Activated CD4-positive, alpha-beta T cell treated with anti-CD3 and anti-CD28 coated beads for 48 hours (primary cell): ENCODE results near the gene COMMD7.
"Not testable (repeated sequence)": the region's sequence is repeated elsewhere in the genome, so short reads cannot be mapped to it uniquely, and the experiment has no call there.

Experiments
- DNase-seq: peaks from one replicate; pipeline ENCODE4 v3.0.0-alpha.2; 2020

The COMMD7 gene

GRCh38 chr20:32764005-32764960 lies 21.0 kb upstream of the COMMD7 start:
- DNase-seq, result no peak

GRCh38 chr20:32763202-32764004 lies 20.1 kb upstream of the COMMD7 start:
- no peak for DNase-seq

- DNase-seq, result peak; percentile 21
Observed at GRCh38 chr20:32762754-32763201, 19.5 kb upstream of the COMMD7 start.

- peak; percentile 75 for DNase-seq
Observed at GRCh38 chr20:32761831-32762753, 18.8 kb upstream of the COMMD7 start, which contains the start of gene DNMT3B. Gene DNMT3B (plus strand): TSS chr20:32762385. CDS start chr20:32780324, 17,939 bp downstream.

GRCh38 chr20:32761417-32761830 lies 18.2 kb upstream of the COMMD7 start:
- no peak for DNase-seq

- no peak for DNase-seq
Observed at GRCh38 chr20:32756156-32756555, 12.9 kb upstream of the COMMD7 start.

GRCh38 chr20:32753731-32754130 lies 10.5 kb upstream of the COMMD7 start:
- no peak for DNase-seq

GRCh38 chr20:32752458-32753250 lies 9.4 kb upstream of the COMMD7 start:
- no peak for DNase-seq

GRCh38 chr20:32751702-32752457 lies 8.6 kb upstream of the COMMD7 start:
- DNase-seq, result no peak

GRCh38 chr20:32751293-32751692 lies 8.0 kb upstream of the COMMD7 start:
- no peak for DNase-seq

- no peak for DNase-seq
Observed at GRCh38 chr20:32749914-32750637, 6.8 kb upstream of the COMMD7 start.

- DNase-seq, result peak; percentile 29
Observed at GRCh38 chr20:32742322-32743236, 688 bp downstream of the COMMD7 start.

- DNase-seq, result no peak
Observed at GRCh38 chr20:32741151-32741550, 2.1 kb downstream of the COMMD7 start.

GRCh38 chr20:32737371-32738223 lies 5.7 kb downstream of the COMMD7 start:
- peak; percentile 42 for DNase-seq

GRCh38 chr20:32731882-32732266 lies 11.4 kb downstream of the COMMD7 start:
- DNase-seq, result no peak

- not testable (repeated sequence) for DNase-seq
Observed at GRCh38 chr20:32729334-32729733, 13.9 kb downstream of the COMMD7 start.

GRCh38 chr20:32728435-32728834 lies 14.8 kb downstream of the COMMD7 start:
- DNase-seq, result not testable (repeated sequence)

GRCh38 chr20:32727683-32728082 lies 15.6 kb downstream of the COMMD7 start:
- DNase-seq, result no peak
